ENCODE measurements around the gene PCARE.

Gene PCARE

DNA sequence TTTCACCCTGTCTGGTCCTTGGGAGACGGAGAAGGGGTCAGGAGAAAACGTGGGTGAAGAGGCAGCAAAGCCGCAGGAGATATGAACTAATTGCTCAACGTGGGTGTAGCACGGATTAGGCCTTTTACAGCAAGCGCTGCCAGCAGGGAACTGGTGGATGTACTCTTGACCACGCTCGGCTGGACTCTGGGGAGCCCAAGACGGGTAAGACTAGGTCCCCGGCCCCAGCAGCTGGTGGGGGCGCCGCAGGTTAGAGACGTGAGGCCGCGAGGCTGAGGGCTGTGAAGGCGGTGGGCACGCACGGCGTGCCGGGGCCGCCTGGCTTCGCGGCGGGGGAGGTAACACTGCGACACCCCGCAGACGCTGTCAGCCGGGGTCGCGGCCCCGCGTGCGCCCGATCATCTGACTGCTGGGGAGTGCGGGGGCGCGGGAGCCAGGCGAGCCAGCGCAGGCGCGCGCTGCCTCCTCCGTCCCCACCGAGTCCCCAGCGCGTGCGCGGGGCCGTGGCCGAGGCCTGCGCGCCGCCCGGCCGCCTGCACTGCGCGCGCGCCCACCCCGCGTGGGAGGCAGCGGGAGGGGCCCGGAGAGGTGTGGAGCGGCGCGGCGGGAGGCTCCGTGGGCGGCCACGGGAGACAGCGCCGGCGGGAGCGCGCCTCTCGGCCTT is 40.8 kb upstream of the PCARE start, which contains the start of gene CLIP4:
Gene CLIP4, plus strand, starts transcription at position 470 of the 664 bp plus-strand sequence. CDS start 5,974 bp downstream, outside the sequence.
- H3K79me2 ChIP-seq (ENCODE audit: insufficient read depth, low read length) = no peaks in the 10 kb centered on the region
- TF ChIP-seq, protein P1, sequence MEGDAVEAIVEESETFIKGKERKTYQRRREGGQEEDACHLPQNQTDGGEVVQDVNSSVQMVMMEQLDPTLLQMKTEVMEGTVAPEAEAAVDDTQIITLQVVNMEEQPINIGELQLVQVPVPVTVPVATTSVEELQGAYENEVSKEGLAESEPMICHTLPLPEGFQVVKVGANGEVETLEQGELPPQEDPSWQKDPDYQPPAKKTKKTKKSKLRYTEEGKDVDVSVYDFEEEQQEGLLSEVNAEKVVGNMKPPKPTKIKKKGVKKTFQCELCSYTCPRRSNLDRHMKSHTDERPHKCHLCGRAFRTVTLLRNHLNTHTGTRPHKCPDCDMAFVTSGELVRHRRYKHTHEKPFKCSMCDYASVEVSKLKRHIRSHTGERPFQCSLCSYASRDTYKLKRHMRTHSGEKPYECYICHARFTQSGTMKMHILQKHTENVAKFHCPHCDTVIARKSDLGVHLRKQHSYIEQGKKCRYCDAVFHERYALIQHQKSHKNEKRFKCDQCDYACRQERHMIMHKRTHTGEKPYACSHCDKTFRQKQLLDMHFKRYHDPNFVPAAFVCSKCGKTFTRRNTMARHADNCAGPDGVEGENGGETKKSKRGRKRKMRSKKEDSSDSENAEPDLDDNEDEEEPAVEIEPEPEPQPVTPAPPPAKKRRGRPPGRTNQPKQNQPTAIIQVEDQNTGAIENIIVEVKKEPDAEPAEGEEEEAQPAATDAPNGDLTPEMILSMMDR (IDR thresholded peaks at IDR 0.05; ENCODE audit: low read length) = no peak
- no peak for TF ChIP-seq EZH2 (IDR thresholded peaks at IDR 0.05; ENCODE audit: borderline replicate concordance, low read length)

DNA sequence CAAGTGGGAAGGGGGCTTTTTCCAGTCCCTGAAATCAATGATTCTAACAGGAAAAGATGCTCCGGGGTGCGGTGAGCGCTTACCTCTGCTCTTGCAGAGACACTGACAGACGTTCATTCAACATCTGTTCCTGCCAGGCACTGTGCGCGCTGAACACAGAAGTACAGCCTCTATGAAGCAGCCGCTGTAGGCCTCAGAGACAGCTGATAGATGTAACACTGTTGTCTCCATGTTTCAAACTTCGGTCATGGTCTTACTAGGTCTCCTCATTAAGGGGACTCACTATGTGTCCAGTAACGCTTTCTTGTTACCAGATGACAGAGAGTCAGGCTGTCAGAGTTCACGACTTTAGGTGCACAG is 40.2 kb upstream of the PCARE start:
- no peak for TF ChIP-seq EZH2 (IDR thresholded peaks at IDR 0.05; ENCODE audit: borderline replicate concordance, low read length)
- TF ChIP-seq, protein P1 (IDR thresholded peaks at IDR 0.05; ENCODE audit: low read length) = no peak
- Histone ChIP-seq H3K4me3 (ENCODE audit: low read depth, low read length, poor library complexity, severe bottlenecking) (no peak overlapping the region), H4K20me1 (ENCODE audit: insufficient read depth, low read length) (no peaks in the 10 kb centered on the region), H3K36me3 (ENCODE audit: insufficient read depth, low read length) (no peaks in the 10 kb centered on the region), H3K27me3 (ENCODE audit: insufficient read depth, low read length) (no peaks in the 10 kb centered on the region), H3F3A (ENCODE audit: insufficient read depth, low read length) (no peaks in the 10 kb centered on the region), H3K27ac (ENCODE audit: low read depth, low read length, poor library complexity, severe bottlenecking) (no peak overlapping the region), H3K9me2 (ENCODE audit: low read depth, low read length) (no peaks in the 10 kb centered on the region), H3K4me2 (ENCODE audit: low read length) (no peak overlapping the region), H3K79me2 (ENCODE audit: insufficient read depth, low read length) (no peaks in the 10 kb centered on the region), H3K9ac (ENCODE audit: low read length) (no peak overlapping the region), H3K4me1 (ENCODE audit: insufficient read depth, low read length, severe bottlenecking) (no peaks in the 10 kb centered on the region), H3K9me3 (ENCODE audit: low read length) (no peaks in the 10 kb centered on the region), H2AFZ (ENCODE audit: low read length) (no peak overlapping the region)

More for the DNA sequence above, 40.8 kb upstream of the PCARE start, which contains the start of gene CLIP4:
- Histone ChIP-seq H4K20me1 (ENCODE audit: insufficient read depth, low read length) (no peaks in the 10 kb centered on the region), H3K4me3 (ENCODE audit: low read depth, low read length, poor library complexity, severe bottlenecking) (no peak within 1 kb of the TSS), H3K4me2 (ENCODE audit: low read length) (no peak within 1 kb of the TSS), H3K9ac (ENCODE audit: low read length) (no peak within 1 kb of the TSS), H3K27ac (ENCODE audit: low read depth, low read length, poor library complexity, severe bottlenecking) (no peak within 1 kb of the TSS), H3K27me3 (ENCODE audit: insufficient read depth, low read length) (no peaks in the 10 kb centered on the region), H2AFZ (ENCODE audit: low read length) (no peak within 1 kb of the TSS), H3F3A (ENCODE audit: insufficient read depth, low read length) (no peaks in the 10 kb centered on the region), H3K9me2 (ENCODE audit: low read depth, low read length) (no peaks in the 10 kb centered on the region), H3K4me1 (ENCODE audit: insufficient read depth, low read length, severe bottlenecking) (no peaks in the 10 kb centered on the region), H3K9me3 (ENCODE audit: low read length) (no peaks in the 10 kb centered on the region), H3K36me3 (ENCODE audit: insufficient read depth, low read length) (no peaks in the 10 kb centered on the region)

DNA sequence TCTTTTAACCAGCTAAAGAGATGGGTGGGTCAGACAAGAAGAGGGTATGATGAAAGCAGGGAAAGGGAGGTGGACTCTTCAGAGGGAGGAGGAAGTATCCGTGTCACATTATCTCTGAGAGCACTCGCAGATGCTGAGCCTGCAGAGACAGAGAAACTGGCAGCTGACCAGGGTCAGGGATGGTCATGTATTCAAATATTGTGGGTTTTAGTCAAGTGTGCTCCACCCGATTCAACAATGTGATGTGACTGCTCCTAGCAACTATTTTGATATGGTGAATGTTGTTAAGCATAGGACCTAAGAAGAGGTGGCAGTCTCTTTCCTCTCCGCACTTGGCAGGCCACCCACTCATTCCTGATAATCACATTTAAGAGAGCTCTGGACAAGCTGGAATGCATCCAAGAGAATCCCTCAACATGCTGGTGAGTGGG is 39.6 kb upstream of the PCARE start:
- H3K27ac ChIP-seq (ENCODE audit: low read depth, low read length, poor library complexity, severe bottlenecking) = no peak overlapping the region
- H3K9ac ChIP-seq (ENCODE audit: low read length) = no peak overlapping the region
- no peak overlapping the region for H2AFZ ChIP-seq (ENCODE audit: low read length)
- H3K27me3 ChIP-seq (ENCODE audit: insufficient read depth, low read length) = no peaks in the 10 kb centered on the region
- H4K20me1 ChIP-seq (ENCODE audit: insufficient read depth, low read length) = no peaks in the 10 kb centered on the region
- H3K9me3 ChIP-seq (ENCODE audit: low read length) = no peaks in the 10 kb centered on the region
- H3K4me2 ChIP-seq (ENCODE audit: low read length) = no peak overlapping the region
- H3K36me3 ChIP-seq (ENCODE audit: insufficient read depth, low read length) = no peaks in the 10 kb centered on the region
- no peaks in the 10 kb centered on the region for H3K9me2 ChIP-seq (ENCODE audit: low read depth, low read length)
- no peaks in the 10 kb centered on the region for H3K79me2 ChIP-seq (ENCODE audit: insufficient read depth, low read length)
- H3F3A ChIP-seq (ENCODE audit: insufficient read depth, low read length) = no peaks in the 10 kb centered on the region
- H3K4me3 ChIP-seq (ENCODE audit: low read depth, low read length, poor library complexity, severe bottlenecking) = no peak overlapping the region
- TF ChIP-seq EZH2 (IDR thresholded peaks at IDR 0.05; ENCODE audit: borderline replicate concordance, low read length) = no peak
- TF ChIP-seq, protein P1 (IDR thresholded peaks at IDR 0.05; ENCODE audit: low read length) = no peak
- H3K4me1 ChIP-seq (ENCODE audit: insufficient read depth, low read length, severe bottlenecking) = no peaks in the 10 kb centered on the region
